Measurements from ENCODE around the gene MDK. TPM values are rescaled to one million over a fixed set of nuclear protein-coding genes. Genes with fewer than 3 reads are reported as not detected.

MDK gene
- total and polyA plus RNA-seq, 4 donors: 2.3 to 41.8 (median 13.5) TPM

GRCh38 chr11:46417711-46418110, 36.2 kb downstream of the MDK start:
- TF ChIP-seq HNF4G (IDR thresholded peaks at IDR 0.05) (no peak), JUND (IDR thresholded peaks at IDR 0.05) (no peak), TAF1 (conservative IDR thresholded peaks at IDR 0.05) (no peak), FOXA2 (IDR thresholded peaks at IDR 0.05) (no peak), RAD21 (IDR thresholded peaks at IDR 0.05) (no peak), MAX (IDR thresholded peaks at IDR 0.05) (no peak), NR2F2 (IDR thresholded peaks at IDR 0.05) (no peak), YY1 (IDR thresholded peaks at IDR 0.05) (no peak), SP1 (IDR thresholded peaks at IDR 0.05) (no peak)
- H3K27me3 ChIP-seq (ENCODE audit: control insufficient read depth in 4 of 4, insufficient read depth in 4 of 4, low read length in 3 of 4): no peaks in the 10 kb centered on the region

GRCh38 chr11:46418751-46419150, 37.3 kb downstream of the MDK start:
- Histone ChIP-seq H3K27ac (ENCODE audit: low read depth in 1 of 2, low read length in 2 of 2) (no peak overlapping the region), H3K36me3 (ENCODE audit: control insufficient read depth in 4 of 4, insufficient read depth in 3 of 4, low read depth in 1 of 4, low read length in 3 of 4) (peaks cover 3 to 34% (median 17%) of the 10 kb centered on the region in 4 donors), H3K4me1 (ENCODE audit: control insufficient read depth in 4 of 4, insufficient read depth in 4 of 4, low read length in 3 of 4) (no peaks in the 10 kb centered on the region), H3K9ac (ENCODE audit: low read depth in 1 of 2, low read length in 2 of 2) (no peak overlapping the region), H3K9me3 (ENCODE audit: control insufficient read depth in 4 of 4, low read length in 3 of 4) (no peaks in the 10 kb centered on the region), H3K27me3 (ENCODE audit: control insufficient read depth in 4 of 4, insufficient read depth in 4 of 4, low read length in 3 of 4) (no peaks in the 10 kb centered on the region), H3K4me3 (ENCODE audit: low read depth in 1 of 3, low read length in 3 of 3) (no peak overlapping the region)
- TF ChIP-seq HNF4G (IDR thresholded peaks at IDR 0.05): no peak
- no peak for TF ChIP-seq JUND (IDR thresholded peaks at IDR 0.05)
- TF ChIP-seq NR2F2 (IDR thresholded peaks at IDR 0.05): no peak
- no peak for TF ChIP-seq SP1 (IDR thresholded peaks at IDR 0.05)
- TF ChIP-seq ATF3 (IDR thresholded peaks at IDR 0.05): no peak
- TF ChIP-seq EGR1 (IDR thresholded peaks at IDR 0.05; ENCODE audit: low read depth in 2 of 2): no peak
- TF ChIP-seq FOXA1 (IDR thresholded peaks at IDR 0.05): no peak
- no peak for TF ChIP-seq CTCF (IDR thresholded peaks at IDR 0.05; ENCODE audit: low read depth, low read length, missing input control)
- TF ChIP-seq YY1 (IDR thresholded peaks at IDR 0.05): no peak
- TF ChIP-seq ZBTB33 (IDR thresholded peaks at IDR 0.05): no peak
- TF ChIP-seq GABPA (IDR thresholded peaks at IDR 0.05 in 1 of 2, conservative IDR thresholded peaks at IDR 0.05 in 1 of 2): no peak
- TF ChIP-seq REST (IDR thresholded peaks at IDR 0.05): no peak
- TF ChIP-seq FOXA2 (IDR thresholded peaks at IDR 0.05): no peak
- no peak for TF ChIP-seq TAF1 (conservative IDR thresholded peaks at IDR 0.05)
- no peak for TF ChIP-seq MAX (IDR thresholded peaks at IDR 0.05)
- no peak for TF ChIP-seq RAD21 (IDR thresholded peaks at IDR 0.05)
- TF ChIP-seq RXRA (IDR thresholded peaks at IDR 0.05): no peak
- no peak for TF ChIP-seq HNF4A (conservative IDR thresholded peaks at IDR 0.05)
- 94% methylated on average over 5 of the region's 5 CpGs for WGBS
- no peak for DNase-seq (ENCODE audit: low spot score)

More at GRCh38 chr11:46417711-46418110, 36.2 kb downstream of the MDK start:
- H3K4me3 ChIP-seq (ENCODE audit: low read depth in 1 of 3, low read length in 3 of 3): no peak overlapping the region
- no peaks in the 10 kb centered on the region for H3K4me1 ChIP-seq (ENCODE audit: control insufficient read depth in 4 of 4, insufficient read depth in 4 of 4, low read length in 3 of 4)
- no peaks in the 10 kb centered on the region for H3K9me3 ChIP-seq (ENCODE audit: control insufficient read depth in 4 of 4, low read length in 3 of 4)
- WGBS: 95% methylated on average over 7 of the region's 7 CpGs
- H3K27ac ChIP-seq (ENCODE audit: low read depth in 1 of 2, low read length in 2 of 2): no peak overlapping the region
- peaks cover 3 to 35% (median 17%) of the 10 kb centered on the region in 4 donors for H3K36me3 ChIP-seq (ENCODE audit: control insufficient read depth in 4 of 4, insufficient read depth in 3 of 4, low read depth in 1 of 4, low read length in 3 of 4)
- no peak overlapping the region for H3K9ac ChIP-seq (ENCODE audit: low read depth in 1 of 2, low read length in 2 of 2)
- DNase-seq (ENCODE audit: low spot score): no peak
